H1 (cell line): ENCODE measurements around the gene GPR12. TPM values are rescaled to one million over a fixed set of nuclear protein-coding genes. Genes with fewer than 3 reads are reported as not detected.

Experiments
- CTCF ChIA-PET: fragments of 300-600 bp; sonication (Branson Sonifier 250); formaldehyde crosslinking; loops from one replicate; lab custom pipeline; 2021; ENCODE audit not compliant: partially characterized antibody; lab: Charles Lee
- POLR2A ChIA-PET: fragments of 300-600 bp; sonication (Branson Sonifier 250); formaldehyde crosslinking; loops from one replicate; lab custom pipeline; 2021; ENCODE audit warnings: inconsistent platforms; ENCODE audit not compliant: partially characterized antibody; lab: Charles Lee
- DNase-seq, 2 experiments: peaks; one replicate each; pipeline versions ENCODE4 v3.0.0 to v3.0.0-alpha.2; 2010 to 2022; ENCODE audit warnings: low spot score in 2 of 2, low read depth in 1 of 2, mixed read lengths in 1 of 2
- FAIRE-seq: peaks from 2 replicates; lab custom pipeline; 2011; peaks lifted over from hg19 to GRCh38; lab: Jason Lieb, UNC
- H2AFZ ChIP-seq: 2 replicates; pipeline ENCODE4 v1.8.1; 2012; ENCODE audit warnings: low read length, inconsistent platforms
- H2AK5ac ChIP-seq: 2 replicates; pipeline ENCODE4 v1.6.1; 2013; ENCODE audit warnings: low read depth, low read length
- H2BK120ac ChIP-seq: replicated peaks from 2 replicates; pipeline ENCODE3; 2013; ENCODE audit warnings: low read depth, low read length, inconsistent platforms
- H2BK12ac ChIP-seq: 2 replicates; pipeline ENCODE4 v1.6.1; 2013; ENCODE audit warnings: low read depth, low read length
- H2BK15ac ChIP-seq: 2 replicates; pipeline ENCODE4 v1.6.1; 2013; ENCODE audit warnings: low read length
- H2BK20ac ChIP-seq: 2 replicates; pipeline ENCODE4 v1.6.1; 2013; ENCODE audit warnings: low read length
- H2BK5ac ChIP-seq: 2 replicates; pipeline ENCODE4 v1.6.1; 2013; ENCODE audit warnings: low read depth, low read length
- H3K14ac ChIP-seq: 2 replicates; pipeline ENCODE4 v1.6.1; 2013; ENCODE audit warnings: inconsistent platforms; ENCODE audit not compliant: insufficient read length
- H3K18ac ChIP-seq: 2 replicates; pipeline ENCODE4 v1.6.1; 2013; ENCODE audit warnings: low read length; ENCODE audit errors: extremely low read depth
- H3K23ac ChIP-seq: 2 replicates; pipeline ENCODE4 v1.6.1; 2013; ENCODE audit warnings: inconsistent platforms; ENCODE audit not compliant: insufficient read length
- H3K23me2 ChIP-seq: 2 replicates; pipeline ENCODE4 v1.6.1; 2013; ENCODE audit warnings: low read depth, low read length
- H3K27ac ChIP-seq: 2 replicates; pipeline ENCODE4 v1.6.1; 2011; ENCODE audit warnings: low read depth, low read length, inconsistent platforms
- H3K27me3 ChIP-seq, 4 experiments: replicated peaks in 1 of 4; 1 replicate in 1 of 4; 2 replicates in 3 of 4; pipeline versions ENCODE4 v1.6.1 to v1.8.1; 2011 to 2013; ENCODE audit warnings: low read length in 3 of 4, mild to moderate bottlenecking in 3 of 4, inconsistent platforms in 2 of 4, mixed read lengths in 2 of 4, moderate library complexity in 1 of 4; ENCODE audit not compliant: control insufficient read depth in 3 of 4, insufficient read depth in 3 of 4; ENCODE audit errors: extremely low read depth in 1 of 4
- H3K36me3 ChIP-seq, 4 experiments: 2 replicates each; pipeline versions ENCODE4 v1.6.1 to v1.8.1; 2011 to 2013; ENCODE audit warnings: mild to moderate bottlenecking in 4 of 4, low read length in 3 of 4, moderate library complexity in 2 of 4, control low read depth in 1 of 4, inconsistent platforms in 1 of 4; ENCODE audit not compliant: insufficient read depth in 4 of 4, control insufficient read depth in 2 of 4
- H3K4ac ChIP-seq: replicated peaks from 2 replicates; pipeline ENCODE3; 2013; ENCODE audit warnings: low read length, low read depth, mixed read lengths, inconsistent platforms; ENCODE audit not compliant: insufficient read length
- H3K4me1 ChIP-seq, 4 experiments: replicated peaks in 1 of 4; 1 replicate in 1 of 4; 2 replicates in 3 of 4; pipeline versions ENCODE4 v1.6.1 to v1.8.1; 2011 to 2013; ENCODE audit warnings: low read length in 3 of 4, inconsistent platforms in 2 of 4, mixed read lengths in 1 of 4; ENCODE audit not compliant: insufficient read depth in 4 of 4, control insufficient read depth in 3 of 4
- H3K4me2 ChIP-seq, 2 experiments: 2 replicates each; pipeline versions ENCODE4 v1.6.1 to v1.8.1; 2011 to 2013; ENCODE audit warnings: low read depth in 2 of 2, low read length in 2 of 2, control low read depth in 1 of 2, inconsistent platforms in 1 of 2, mild to moderate bottlenecking in 1 of 2; ENCODE audit not compliant: insufficient read depth in 1 of 2
- H3K4me3 ChIP-seq, 4 experiments: fragments of 200-600, 300-600 bp in 1 of 4; sonication (generic), shearing (Covaris generic), sonication (Bioruptor Twin) in 1 of 4; 2 replicates each; pipeline versions ENCODE4 v1.5.1 to v1.8.1; 2011 to 2016; ENCODE audit warnings: low read length in 4 of 4, low read depth in 3 of 4, control low read depth in 2 of 4, inconsistent platforms in 2 of 4, mild to moderate bottlenecking in 2 of 4, mixed read lengths in 1 of 4, moderate library complexity in 1 of 4; ENCODE audit not compliant: insufficient read depth in 2 of 4; ENCODE audit errors: extremely low read depth in 1 of 4
- H3K56ac ChIP-seq: replicated peaks from 2 replicates; pipeline ENCODE3; 2013; ENCODE audit warnings: low read depth, mild to moderate bottlenecking, mixed read lengths, low read length, inconsistent platforms; ENCODE audit not compliant: insufficient read length
- H3K79me1 ChIP-seq: 2 replicates; pipeline ENCODE4 v1.6.1; 2013; ENCODE audit warnings: low read depth, low read length, control low read depth
- H3K79me2 ChIP-seq, 2 experiments: 2 replicates each; pipeline versions ENCODE4 v1.6.1 to v1.8.1; 2012 to 2013; ENCODE audit warnings: low read length in 2 of 2, mild to moderate bottlenecking in 2 of 2, inconsistent platforms in 1 of 2; ENCODE audit not compliant: insufficient read depth in 2 of 2, control insufficient read depth in 1 of 2
- H3K9ac ChIP-seq, 4 experiments: replicated peaks in 1 of 4; 1 replicate in 1 of 4; 2 replicates in 3 of 4; pipeline versions ENCODE4 v1.6.1 to v1.8.1; 2011 to 2013; ENCODE audit warnings: low read depth in 3 of 4, low read length in 3 of 4, control low read depth in 2 of 4, mild to moderate bottlenecking in 2 of 4, moderate library complexity in 2 of 4, inconsistent platforms in 1 of 4; ENCODE audit errors: extremely low read depth in 1 of 4
- H3K9me3 ChIP-seq, 2 experiments: 2 replicates each; pipeline versions ENCODE4 v1.6.1 to v1.8.1; 2012 to 2013; ENCODE audit warnings: mild to moderate bottlenecking in 2 of 2, moderate library complexity in 2 of 2, control low read depth in 1 of 2, inconsistent platforms in 1 of 2, low read depth in 1 of 2, low read length in 1 of 2, mixed read lengths in 1 of 2; ENCODE audit not compliant: insufficient read depth in 2 of 2
- H4K20me1 ChIP-seq, 2 experiments: replicated peaks in 1 of 2; 2 replicates each; pipeline versions ENCODE3 to v1.8.1; 2011 to 2013; ENCODE audit warnings: inconsistent platforms in 2 of 2, low read length in 2 of 2, mild to moderate bottlenecking in 1 of 2; ENCODE audit not compliant: insufficient read depth in 2 of 2, control insufficient read depth in 1 of 2
- H4K5ac ChIP-seq: 2 replicates; pipeline ENCODE4 v1.6.1; 2013; ENCODE audit warnings: low read length, low read depth, mixed read lengths, inconsistent platforms; ENCODE audit not compliant: insufficient read length
- H4K8ac ChIP-seq: 2 replicates; pipeline ENCODE4 v1.8.0; 2013; ENCODE audit warnings: mild to moderate bottlenecking, moderate library complexity, low read length, inconsistent platforms; ENCODE audit not compliant: insufficient read depth; ENCODE audit errors: extremely low read depth
- H4K91ac ChIP-seq: replicated peaks from 2 replicates; pipeline ENCODE3; 2013; ENCODE audit warnings: low read length, mixed read lengths, inconsistent platforms; ENCODE audit not compliant: insufficient read length
- BCL11A ChIP-seq, 2 experiments: IDR thresholded peaks; one replicate each; pipeline ENCODE4 v1.6.1; 2011; ENCODE audit warnings: low read depth in 2 of 2, low read length in 2 of 2, mild to moderate bottlenecking in 2 of 2
- CHD2 ChIP-seq: IDR thresholded peaks from 2 replicates; pipeline ENCODE4 v1.6.1; 2012; ENCODE audit warnings: low read length, improper control_type of control experiment
- KDM1A ChIP-seq: fragments of 200-600, 300-600 bp; sonication (generic); IDR thresholded peaks from 2 replicates; pipeline ENCODE4 v1.7.1; 2016; ENCODE audit warnings: mild to moderate bottlenecking, low read length, borderline replicate concordance
- MAFK ChIP-seq: IDR thresholded peaks from 2 replicates; pipeline ENCODE4 v1.6.1; 2012; ENCODE audit warnings: low read depth, mild to moderate bottlenecking, improper control_type of control experiment, low read length
- POLR2A ChIP-seq, 2 experiments: IDR thresholded peaks; 1 replicate in 1 of 2; 2 replicates in 1 of 2; pipeline ENCODE4 v1.6.1; 2011; ENCODE audit warnings: low read depth in 2 of 2, low read length in 2 of 2, mild to moderate bottlenecking in 2 of 2; ENCODE audit errors: control extremely low read depth in 1 of 2
- POLR2AphosphoS5 ChIP-seq: IDR thresholded peaks from 2 replicates; pipeline ENCODE4 v1.6.1; 2011; ENCODE audit warnings: low read depth, low read length
- RFX5 ChIP-seq: IDR thresholded peaks from 2 replicates; pipeline ENCODE4 v1.6.1; 2011; ENCODE audit warnings: low read depth, low read length, improper control_type of control experiment, borderline replicate concordance
- RNF2 ChIP-seq: fragments of 200-900, 300-1000 bp; sonication (generic); IDR thresholded peaks from 2 replicates; pipeline ENCODE4 v1.7.1; 2016; ENCODE audit warnings: borderline replicate concordance, low read depth, mild to moderate bottlenecking, antibody characterized with exemption, low read length; ENCODE audit not compliant: poor library complexity, severe bottlenecking; ENCODE audit errors: missing control alignments
- SIRT6 ChIP-seq: IDR thresholded peaks from one replicate; pipeline ENCODE4 v1.7.1; 2012; ENCODE audit warnings: low read length, inconsistent platforms
- SRF ChIP-seq: IDR thresholded peaks from 2 replicates; pipeline ENCODE4 v1.6.1; 2011; ENCODE audit warnings: mild to moderate bottlenecking, low read depth, low read length, moderate library complexity
- TBP ChIP-seq: IDR thresholded peaks from 2 replicates; pipeline ENCODE4 v1.6.1; 2011; ENCODE audit warnings: low read depth, low read length, improper control_type of control experiment
- TEAD4 ChIP-seq: IDR thresholded peaks from 2 replicates; pipeline ENCODE4 v1.6.1; 2012; ENCODE audit warnings: low read depth, low read length, inconsistent platforms, mixed read lengths
- ZNF274 ChIP-seq: IDR thresholded peaks from 2 replicates; pipeline ENCODE4 v1.7.0; 2012; ENCODE audit warnings: low read length, borderline replicate concordance; ENCODE audit errors: extremely low read depth
- WGBS, 2 experiments: shearing (Covaris generic) in 1 of 2; methylation state at CpG; one replicate each; pipeline versions ENCODE4 v1.1.6 to v1.1.7; 2013 to 2015; ENCODE audit warnings: low lambda C conversion rate in 2 of 2, mixed read lengths in 2 of 2, inconsistent platforms in 1 of 2, low coverage in 1 of 2, missing lambda C conversion rate in 1 of 2; ENCODE audit not compliant: insufficient replicate concordance in 2 of 2, insufficient coverage in 1 of 2, insufficient read length in 1 of 2; ENCODE audit errors: extremely low coverage in 1 of 2, missing lambda C conversion rate in 1 of 2; 5-methylcytosine and 5-hydroxymethylcytosine counted together
- polyA plus RNA-seq, 7 experiments: library from polyadenylated mRNA; depleted of rRNA in 3 of 7; stranded (reverse) in 5 of 7; unstranded in 2 of 7; fragments of >200 nt in 5 of 7; fragments of 200-250 nt in 2 of 7; gene quantifications; 1 replicate in 5 of 7; 2 replicates in 1 of 7; 4 replicates in 1 of 7; pipeline versions ENCODE4 v1.2.1 to v1.2.3, GENCODE V29; 2011 to 2013; ENCODE audit warnings: missing spikeins in 2 of 7, mixed read lengths in 2 of 7
- total RNA-seq: library from RNA; stranded (reverse); fragmentation: NEBNext Ultra II Directional; extraction: Animal tissue kit (Norgen Biotek cat#: 25700); gene quantifications from 2 replicates; pipeline ENCODE4 v1.2.1, GENCODE V29; 2021
- TF ChIP-seq, protein P1 (sequence below): IDR thresholded peaks from 2 replicates; pipeline ENCODE4 v1.6.1; 2012; ENCODE audit warnings: inconsistent platforms
- TF ChIP-seq, protein P2 (sequence below): IDR thresholded peaks from 2 replicates; pipeline ENCODE4 v1.6.1; 2012; ENCODE audit warnings: inconsistent platforms

Gene GPR12
- total and polyA plus RNA-seq, 2 of the 8 experiments (the other 6 are each of a cell fraction or from before 2014, with no cell fraction given): 0.15 to 0.27 TPM

DNA sequence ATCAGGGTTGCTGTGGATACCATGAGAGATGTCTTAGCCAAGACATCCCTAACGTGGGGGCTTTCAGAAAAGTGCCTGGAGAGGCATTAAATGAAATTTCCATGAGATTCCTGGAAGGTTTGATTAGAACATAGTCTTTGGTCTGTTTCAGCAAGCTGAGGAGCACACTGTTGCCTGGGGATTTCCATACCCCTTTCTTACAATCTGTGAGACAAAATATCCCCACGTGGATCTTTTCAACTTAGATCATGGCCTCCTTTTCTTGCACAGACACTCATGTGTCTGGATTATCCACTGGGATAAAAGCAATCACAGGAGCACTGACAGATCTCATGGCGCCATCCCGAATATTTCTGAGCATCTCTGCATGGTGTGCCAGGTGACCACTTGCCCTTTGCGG, 41.7 kb downstream of the GPR12 start:
- DNase-seq (no peak), FAIRE-seq (no peak)
- no peak overlapping the region for H2BK120ac ChIP-seq
- H3K36me3 ChIP-seq: no peaks in the 10 kb centered on the region; a peak in 1 of 8 replicates
- CTCF ChIA-PET: interaction anchor here (0.6 to 5.8 kb wide), 12 partner anchors 9 to 294 kb away, joined by 3 to 38 read pairs (median 4); no protein-coding TSS in a partner anchor
- H3K18ac ChIP-seq: no peak overlapping the region
- H3K23me2 ChIP-seq: 0 out of 2 replicates have a peak, but pooled peaks cover 2% of the 10 kb centered on the region
- H3K4me2 ChIP-seq: no peak overlapping the region
- peaks cover 0 to 6% of the 10 kb centered on the region in 2 experiments; a peak in 1 of 4 replicates for H3K9me3 ChIP-seq
- no peak overlapping the region for H3K14ac ChIP-seq
- no peak for TF ChIP-seq KDM1A
- no peak for TF ChIP-seq TEAD4
- TF ChIP-seq POLR2A (IDR thresholded peaks at IDR 0.05; ENCODE audit: control extremely low read depth in 1 of 2, low read depth in 2 of 2, low read length in 2 of 2): no peak
- TF ChIP-seq RFX5: no peak
- no peak for TF ChIP-seq CHD2
- TF ChIP-seq MAFK: no peak
- no peak for TF ChIP-seq RNF2
- no peak for TF ChIP-seq ZNF274
- TF ChIP-seq TBP: no peak
- TF ChIP-seq, protein P1, sequence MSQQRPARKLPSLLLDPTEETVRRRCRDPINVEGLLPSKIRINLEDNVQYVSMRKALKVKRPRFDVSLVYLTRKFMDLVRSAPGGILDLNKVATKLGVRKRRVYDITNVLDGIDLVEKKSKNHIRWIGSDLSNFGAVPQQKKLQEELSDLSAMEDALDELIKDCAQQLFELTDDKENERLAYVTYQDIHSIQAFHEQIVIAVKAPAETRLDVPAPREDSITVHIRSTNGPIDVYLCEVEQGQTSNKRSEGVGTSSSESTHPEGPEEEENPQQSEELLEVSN: no peak
- TF ChIP-seq SIRT6: no peak
- TF ChIP-seq SRF: no peak
- TF ChIP-seq, protein P2, sequence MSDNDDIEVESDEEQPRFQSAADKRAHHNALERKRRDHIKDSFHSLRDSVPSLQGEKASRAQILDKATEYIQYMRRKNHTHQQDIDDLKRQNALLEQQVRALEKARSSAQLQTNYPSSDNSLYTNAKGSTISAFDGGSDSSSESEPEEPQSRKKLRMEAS: no peak
- TF ChIP-seq BCL11A (IDR thresholded peaks at IDR 0.05; ENCODE audit: low read depth in 2 of 2, low read length in 2 of 2): no peak
- no peak for TF ChIP-seq POLR2AphosphoS5
- H2BK12ac ChIP-seq: no peak overlapping the region
- H3K9ac ChIP-seq: no peak overlapping the region
- no peaks in the 10 kb centered on the region for H3K79me2 ChIP-seq
- no peak overlapping the region for H3K4ac ChIP-seq
- no peaks in the 10 kb centered on the region for H3K4me1 ChIP-seq
- no peak overlapping the region for H2AK5ac ChIP-seq
- no peak overlapping the region for H4K91ac ChIP-seq
- POLR2A ChIA-PET: no interaction called here
- no peak overlapping the region for H2BK20ac ChIP-seq
- no peaks in the 10 kb centered on the region for H3K27me3 ChIP-seq
- no peak overlapping the region for H3K4me3 ChIP-seq
- WGBS, 2 experiments: 78% methylated on average over 5 of the region's 5 CpGs; no CpG with 5 or more reads in 1 of the 2 experiments
- no peak overlapping the region for H3K23ac ChIP-seq
- no peak overlapping the region; the same call in 1 of the 2 replicates for H4K8ac ChIP-seq
- no peaks in the 10 kb centered on the region for H3K79me1 ChIP-seq
- H3K27ac ChIP-seq: no peak overlapping the region
- no peak overlapping the region for H2BK15ac ChIP-seq
- H4K20me1 ChIP-seq: no peaks in the 10 kb centered on the region
- H4K5ac ChIP-seq: no peak overlapping the region
- no peak overlapping the region for H3K56ac ChIP-seq
- H2AFZ ChIP-seq: no peak overlapping the region
- no peak overlapping the region for H2BK5ac ChIP-seq
